WTC11 (cell line): Measurements from ENCODE around the gene TMEM38A.

Experiments used
- CREB1 ChIP-seq: sonication (generic); formaldehyde crosslinking; IDR thresholded peaks from 2 replicates; pipeline ENCODE4 v1.8.0; 2023; ENCODE audit warnings: mild to moderate bottlenecking, missing genetic modification reagents
- CREM ChIP-seq: sonication (generic); formaldehyde crosslinking; IDR thresholded peaks from 2 replicates; pipeline ENCODE4 v1.8.1; 2022; ENCODE audit warnings: mild to moderate bottlenecking, missing genetic modification reagents, moderate library complexity
- CTCF ChIP-seq: fragments of 200-600 bp; IDR thresholded peaks from 2 replicates; pipeline ENCODE4 v1.8.0; 2022; ENCODE audit warnings: antibody characterized with exemption
- ELF4 ChIP-seq: sonication (generic); formaldehyde crosslinking; IDR thresholded peaks from 2 replicates; pipeline ENCODE4 v1.8.1; 2022; ENCODE audit warnings: low read depth, mild to moderate bottlenecking, moderate library complexity, missing genetic modification reagents
- GABPB1 ChIP-seq: sonication (generic); formaldehyde crosslinking; IDR thresholded peaks from 2 replicates; pipeline ENCODE4 v1.8.1; 2023; ENCODE audit warnings: mild to moderate bottlenecking, missing genetic modification reagents
- GRHL2 ChIP-seq: fragments of 250-450 bp; sonication (Bioruptor Pico); IDR thresholded peaks from 2 replicates; pipeline ENCODE4 v1.8.0; 2022; ENCODE audit warnings: mild to moderate bottlenecking, moderate library complexity; ENCODE audit not compliant: insufficient replicate concordance, severe bottlenecking
- IRF1 ChIP-seq: sonication (generic); formaldehyde crosslinking; IDR thresholded peaks from 2 replicates; pipeline ENCODE4 v1.8.0; 2023; ENCODE audit warnings: missing genetic modification reagents
- JUN ChIP-seq: sonication (generic); formaldehyde crosslinking; IDR thresholded peaks from 2 replicates; pipeline ENCODE4 v1.8.0; 2023; ENCODE audit warnings: mild to moderate bottlenecking, missing genetic modification reagents
- NFYB ChIP-seq: sonication (generic); formaldehyde crosslinking; conservative IDR thresholded peaks from 2 replicates; pipeline ENCODE4 v1.8.0; 2022; ENCODE audit warnings: low read depth, missing genetic modification reagents
- PRDM15 ChIP-seq: sonication (generic); formaldehyde crosslinking; IDR thresholded peaks from 2 replicates; pipeline ENCODE4 v1.8.0; 2022; ENCODE audit warnings: missing genetic modification reagents
- PREB ChIP-seq: sonication (generic); formaldehyde crosslinking; IDR thresholded peaks from 2 replicates; pipeline ENCODE4 v1.8.1; 2022; ENCODE audit warnings: mild to moderate bottlenecking, missing genetic modification reagents, moderate library complexity, borderline replicate concordance
- USF2 ChIP-seq: sonication (generic); formaldehyde crosslinking; IDR thresholded peaks from 2 replicates; pipeline ENCODE4 v1.8.1; 2023; ENCODE audit warnings: mild to moderate bottlenecking, missing genetic modification reagents, moderate library complexity
- ZBTB21 ChIP-seq: sonication (generic); formaldehyde crosslinking; IDR thresholded peaks from 2 replicates; pipeline ENCODE4 v1.8.1; 2023; ENCODE audit warnings: mild to moderate bottlenecking, missing genetic modification reagents, borderline replicate concordance

- no peak for TF ChIP-seq CTCF
- no peak for TF ChIP-seq CREB1 (CRISPR knock-in tag)
- no peak for TF ChIP-seq NFYB (CRISPR knock-in tag)
- TF ChIP-seq GRHL2: no peak
- no peak for TF ChIP-seq ZBTB21 (CRISPR knock-in tag)
- no peak for TF ChIP-seq PRDM15
- no peak for TF ChIP-seq PREB (CRISPR knock-in tag)
- no peak for TF ChIP-seq ELF4 (CRISPR knock-in tag)
- TF ChIP-seq GABPB1 (CRISPR knock-in tag): no peak
- no peak for TF ChIP-seq JUN (CRISPR knock-in tag)
- TF ChIP-seq IRF1 (CRISPR knock-in tag): no peak
- TF ChIP-seq CREM (CRISPR knock-in tag): no peak
- TF ChIP-seq USF2 (CRISPR knock-in tag): no peak
Measured at GRCh38 chr19:16614941-16615340, 46.0 kb upstream of the TMEM38A start.
